Activated T-cell treated with anti-CD3 and anti-CD28 coated beads, Interleukin-2, amount 50 U/mL, for 4 hours (primary cell): ENCODE measurements around the gene TRIP10. TPM values are rescaled to one million over a fixed set of nuclear protein-coding genes. Genes with fewer than 3 reads are reported as not detected.
A peak's percentile ranks its signal among the peaks of the same experiment; 100 is the strongest.

ENCODE experiments used
- ATAC-seq, 2 donors: fragments of 200-7000 bp; cut with Tn5 transposase; one replicate each; pipeline ENCODE4 v1.10.0; 2021
- DNase-seq: peaks from one replicate; pipeline ENCODE4 v3.0.0-alpha.2; 2020
- H3K27me3 Mint-ChIP-seq: one replicate; pipeline ENCODE4 v1.8.0; 2021; ENCODE audit warnings: low read depth, mixed read lengths
- H3K36me3 Mint-ChIP-seq: one replicate; pipeline ENCODE4 v1.8.0; 2022; ENCODE audit warnings: mixed read lengths; ENCODE audit not compliant: insufficient read depth
- H3K4me1 Mint-ChIP-seq: one replicate; pipeline ENCODE4 v1.8.0; 2021; ENCODE audit warnings: low read depth, mixed read lengths
- H3K4me3 Mint-ChIP-seq: one replicate; pipeline ENCODE4 v1.8.0; 2021; ENCODE audit warnings: mild to moderate bottlenecking, moderate library complexity, mixed read lengths
- H3K9me3 Mint-ChIP-seq: one replicate; pipeline ENCODE4 v1.8.0; 2021; ENCODE audit warnings: mixed read lengths
- total RNA-seq, 3 donors: library from RNA; stranded (reverse); gene quantifications; one replicate each; pipeline ENCODE4 v1.2.1, GENCODE V29; 2021

The TRIP10 gene, protein sequence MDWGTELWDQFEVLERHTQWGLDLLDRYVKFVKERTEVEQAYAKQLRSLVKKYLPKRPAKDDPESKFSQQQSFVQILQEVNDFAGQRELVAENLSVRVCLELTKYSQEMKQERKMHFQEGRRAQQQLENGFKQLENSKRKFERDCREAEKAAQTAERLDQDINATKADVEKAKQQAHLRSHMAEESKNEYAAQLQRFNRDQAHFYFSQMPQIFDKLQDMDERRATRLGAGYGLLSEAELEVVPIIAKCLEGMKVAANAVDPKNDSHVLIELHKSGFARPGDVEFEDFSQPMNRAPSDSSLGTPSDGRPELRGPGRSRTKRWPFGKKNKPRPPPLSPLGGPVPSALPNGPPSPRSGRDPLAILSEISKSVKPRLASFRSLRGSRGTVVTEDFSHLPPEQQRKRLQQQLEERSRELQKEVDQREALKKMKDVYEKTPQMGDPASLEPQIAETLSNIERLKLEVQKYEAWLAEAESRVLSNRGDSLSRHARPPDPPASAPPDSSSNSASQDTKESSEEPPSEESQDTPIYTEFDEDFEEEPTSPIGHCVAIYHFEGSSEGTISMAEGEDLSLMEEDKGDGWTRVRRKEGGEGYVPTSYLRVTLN
- 10 to 100 TPM; 31.8 to 40.2 (median 37.4) TPM for total RNA-seq

DNA sequence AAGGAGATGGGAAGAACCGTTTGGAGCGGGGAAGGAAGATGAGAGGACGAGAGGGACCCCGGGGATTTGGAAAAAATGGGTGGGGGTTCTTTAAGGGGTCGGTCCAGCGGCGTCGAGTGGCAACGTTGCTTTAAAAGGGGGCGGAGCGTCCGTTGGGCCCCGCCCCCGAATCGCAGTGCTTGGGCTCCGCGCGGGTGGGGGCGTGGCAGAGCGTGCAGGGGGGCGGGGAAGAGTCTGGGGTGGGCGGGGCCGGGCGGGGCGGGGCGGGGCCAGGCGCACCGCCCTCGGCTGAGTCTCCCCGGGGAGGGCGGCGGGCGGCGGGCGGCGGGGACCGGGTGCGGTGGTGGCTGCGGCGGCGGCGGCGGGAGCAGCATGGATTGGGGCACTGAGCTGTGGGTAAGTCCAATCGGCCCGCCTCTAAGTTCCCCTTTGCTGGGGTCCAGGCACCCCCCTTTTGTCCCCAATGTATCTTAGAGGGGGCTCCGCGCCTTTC, at the start of gene TRIP10:
Gene TRIP10 (plus strand): TSS at position 291 of the 493 bp plus-strand sequence. CDS start 82 bp downstream, at position 373.
- Mint-ChIP-seq H3K9me3 (no peaks in the 10 kb centered on the region), H3K36me3 (peaks cover 8% of the 10 kb centered on the region), H3K27me3 (no peaks in the 10 kb centered on the region), H3K4me1 (peaks cover 35% of the 10 kb centered on the region), H3K4me3 (peak within 1 kb of the TSS; percentile 97)
- DNase-seq, result peak; percentile 79
- peak; percentile 2 to 5 for ATAC-seq

DNA sequence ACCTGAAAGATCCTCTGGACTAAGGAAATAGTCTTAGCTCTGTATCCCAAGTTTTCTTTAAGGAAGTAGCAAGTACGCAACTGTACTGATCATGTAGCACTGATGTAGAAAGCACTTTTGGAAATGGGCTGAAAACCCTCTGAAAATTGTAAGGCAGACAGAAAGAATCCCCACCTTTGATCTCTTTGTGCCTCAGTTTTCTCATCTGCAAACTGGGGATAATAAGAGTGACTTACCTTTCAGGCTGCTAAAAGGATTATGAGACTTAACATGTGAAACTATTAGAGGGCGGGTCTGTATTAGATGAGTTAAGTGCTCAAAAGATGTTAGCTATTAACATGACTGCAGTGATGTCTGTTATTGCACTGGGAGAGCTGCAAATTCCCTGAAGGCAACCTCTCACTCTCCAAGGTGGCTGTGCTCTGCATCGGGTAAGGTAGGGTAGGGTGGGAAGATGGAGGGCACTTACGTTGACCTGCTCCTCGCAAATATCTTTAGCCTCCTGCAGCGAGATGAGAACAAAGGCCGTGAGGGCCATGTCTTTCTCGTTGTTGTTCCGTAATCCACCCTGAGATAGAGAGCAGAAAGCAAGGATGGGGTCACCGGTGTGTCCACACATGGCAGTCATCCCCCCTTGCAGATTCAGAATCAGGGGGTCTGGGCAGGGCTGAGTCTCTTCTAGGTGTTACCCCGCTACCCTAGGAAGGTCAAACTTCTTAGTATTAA, 49.2 kb upstream of the TRIP10 start:
- Mint-ChIP-seq H3K9me3 (no peaks in the 10 kb centered on the region), H3K4me1 (peaks cover 7% of the 10 kb centered on the region)
- ATAC-seq, result no peak

DNA sequence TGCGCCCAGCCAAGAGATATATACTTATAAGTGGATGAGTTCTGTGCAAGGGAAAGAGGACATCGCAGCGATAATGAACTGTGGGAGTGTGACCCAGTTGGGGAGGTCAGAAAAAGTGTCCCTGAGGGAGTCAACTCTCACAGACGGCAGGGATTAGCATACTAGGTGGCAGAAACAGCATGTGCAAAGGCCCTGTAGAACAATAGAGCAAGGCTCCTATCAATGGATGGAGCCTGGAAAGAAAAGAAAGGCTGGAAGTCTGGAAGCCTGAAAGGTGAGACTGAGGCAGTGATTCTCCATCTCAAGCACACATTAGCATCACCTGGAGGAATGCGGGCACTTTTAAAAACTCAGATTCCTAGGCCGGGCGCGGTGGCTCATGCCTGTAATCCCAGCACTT, 48.1 kb upstream of the TRIP10 start:
- DNase-seq, result no peak
- Mint-ChIP-seq H3K9me3 (no peaks in the 10 kb centered on the region), H3K27me3 (no peaks in the 10 kb centered on the region), H3K36me3 (no peaks in the 10 kb centered on the region), H3K4me3 (no peak overlapping the region), H3K4me1 (peaks cover 7% of the 10 kb centered on the region)
- ATAC-seq, result no peak

More for the DNA sequence above, 49.2 kb upstream of the TRIP10 start:
- DNase-seq, result no peak
- Mint-ChIP-seq H3K36me3 (no peaks in the 10 kb centered on the region), H3K27me3 (no peaks in the 10 kb centered on the region), H3K4me3 (no peak overlapping the region)

DNA sequence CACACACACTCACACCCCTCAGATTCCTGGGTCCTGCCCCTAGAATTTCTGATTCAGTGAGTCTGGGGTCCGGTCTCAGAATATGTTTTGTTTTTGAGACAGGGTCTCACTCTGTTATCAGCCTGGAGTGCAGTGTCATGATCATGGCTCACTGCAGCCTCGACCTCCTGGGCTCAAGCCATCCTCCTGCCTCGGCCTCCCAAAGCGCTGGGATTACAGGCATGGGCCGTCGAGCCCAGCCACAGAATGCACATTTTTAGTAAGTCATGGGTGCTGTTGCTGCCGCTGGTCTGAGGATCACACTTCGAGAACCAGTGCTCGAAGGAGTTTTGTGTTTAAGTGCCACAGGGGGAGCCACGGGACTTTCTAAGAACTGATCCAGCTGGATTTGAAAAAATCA, 47.5 kb upstream of the TRIP10 start:
- Mint-ChIP-seq H3K9me3 (no peaks in the 10 kb centered on the region), H3K36me3 (no peaks in the 10 kb centered on the region), H3K4me3 (no peak overlapping the region), H3K4me1 (peaks cover 5% of the 10 kb centered on the region), H3K27me3 (no peaks in the 10 kb centered on the region)
- ATAC-seq, result no peak
- no peak for DNase-seq

DNA sequence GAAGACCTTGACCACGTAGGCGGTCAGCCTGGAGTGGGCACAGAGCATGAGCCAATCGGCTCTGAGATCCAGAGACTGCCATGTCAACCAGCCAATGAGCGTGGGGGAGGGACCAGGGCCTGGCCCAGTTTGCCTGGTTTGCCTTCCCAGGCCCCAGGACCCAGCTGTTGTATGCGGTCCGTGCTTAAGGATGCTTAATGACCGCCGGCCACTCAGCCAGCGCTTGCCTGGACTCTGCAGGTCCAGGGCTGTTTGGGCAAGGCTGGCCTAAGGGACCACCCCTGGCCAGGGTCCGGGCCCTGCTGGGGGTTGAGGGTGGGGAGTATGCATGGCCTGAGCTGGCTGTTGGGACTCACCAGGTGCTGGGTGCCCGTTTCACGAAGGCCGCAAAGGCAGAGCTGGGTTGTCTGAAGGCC, 46.4 kb upstream of the TRIP10 start:
- Mint-ChIP-seq H3K27me3 (no peaks in the 10 kb centered on the region), H3K36me3 (no peaks in the 10 kb centered on the region), H3K9me3 (no peaks in the 10 kb centered on the region), H3K4me1 (peaks cover 4% of the 10 kb centered on the region), H3K4me3 (no peak overlapping the region)
- DNase-seq (no peak), ATAC-seq (no peak)

DNA sequence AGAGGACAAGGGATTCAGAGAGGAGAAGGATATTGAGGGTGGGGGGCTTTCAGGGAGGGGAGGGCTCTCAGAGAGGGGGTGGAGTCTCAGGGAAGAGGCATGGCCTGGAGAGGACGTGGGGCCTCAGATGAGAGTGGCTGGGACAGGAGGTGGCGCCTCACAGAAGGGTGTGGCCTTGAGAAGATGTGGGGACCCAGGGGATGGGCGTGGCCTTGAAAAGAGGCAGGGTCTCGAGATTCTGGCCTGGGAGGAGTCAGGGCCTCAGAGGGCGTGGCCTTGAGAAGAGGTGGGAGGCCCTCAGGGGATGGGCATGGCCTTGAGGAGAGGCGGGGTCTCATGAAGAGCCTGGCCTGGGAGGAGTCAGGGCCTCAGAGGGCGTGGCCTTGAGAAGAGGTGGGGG, 45.8 kb upstream of the TRIP10 start:
- Mint-ChIP-seq H3K36me3 (no peaks in the 10 kb centered on the region), H3K4me1 (peaks cover 4% of the 10 kb centered on the region), H3K4me3 (no peak overlapping the region), H3K9me3 (no peaks in the 10 kb centered on the region), H3K27me3 (no peaks in the 10 kb centered on the region)
- ATAC-seq (peak; percentile 18 to 47), DNase-seq (no peak)

DNA sequence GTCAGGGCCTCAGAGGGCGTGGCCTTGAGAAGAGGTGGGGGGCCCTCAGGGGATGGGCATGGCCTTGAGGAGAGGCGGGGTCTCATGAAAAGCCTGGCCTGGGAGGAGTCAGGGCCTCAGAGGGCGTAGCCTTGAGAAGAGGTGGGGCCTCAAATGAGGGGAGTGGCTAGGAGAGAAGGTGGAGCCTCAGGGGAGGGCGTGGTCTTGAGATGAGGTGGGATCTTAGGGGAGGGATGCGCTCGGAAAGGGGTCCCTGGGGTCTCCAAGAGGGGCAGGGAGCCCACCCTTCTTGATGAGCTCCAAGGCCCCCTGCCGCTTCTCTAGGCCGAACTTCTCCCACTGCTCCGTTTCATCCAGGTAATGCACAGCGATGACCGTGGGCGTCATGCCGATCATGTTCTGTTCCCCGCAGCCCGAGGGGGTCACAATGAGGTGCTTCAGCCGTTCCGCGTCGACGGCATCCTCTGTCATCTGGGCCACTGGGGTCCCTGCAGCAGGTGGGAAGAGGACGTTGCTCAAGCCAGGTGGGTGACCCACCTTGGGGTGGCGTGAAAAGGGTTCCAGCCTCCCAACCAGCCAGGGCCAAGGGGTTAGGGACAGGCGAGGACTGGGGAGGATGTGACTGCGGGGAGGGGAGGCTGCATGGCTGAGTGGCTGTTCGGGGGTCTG, 45.2 kb upstream of the TRIP10 start:
- peak; percentile 60 to 66 for ATAC-seq
- Mint-ChIP-seq H3K9me3 (no peaks in the 10 kb centered on the region), H3K4me1 (peaks cover 4% of the 10 kb centered on the region), H3K27me3 (no peaks in the 10 kb centered on the region), H3K36me3 (no peaks in the 10 kb centered on the region), H3K4me3 (no peak overlapping the region)
- DNase-seq, result no peak

DNA sequence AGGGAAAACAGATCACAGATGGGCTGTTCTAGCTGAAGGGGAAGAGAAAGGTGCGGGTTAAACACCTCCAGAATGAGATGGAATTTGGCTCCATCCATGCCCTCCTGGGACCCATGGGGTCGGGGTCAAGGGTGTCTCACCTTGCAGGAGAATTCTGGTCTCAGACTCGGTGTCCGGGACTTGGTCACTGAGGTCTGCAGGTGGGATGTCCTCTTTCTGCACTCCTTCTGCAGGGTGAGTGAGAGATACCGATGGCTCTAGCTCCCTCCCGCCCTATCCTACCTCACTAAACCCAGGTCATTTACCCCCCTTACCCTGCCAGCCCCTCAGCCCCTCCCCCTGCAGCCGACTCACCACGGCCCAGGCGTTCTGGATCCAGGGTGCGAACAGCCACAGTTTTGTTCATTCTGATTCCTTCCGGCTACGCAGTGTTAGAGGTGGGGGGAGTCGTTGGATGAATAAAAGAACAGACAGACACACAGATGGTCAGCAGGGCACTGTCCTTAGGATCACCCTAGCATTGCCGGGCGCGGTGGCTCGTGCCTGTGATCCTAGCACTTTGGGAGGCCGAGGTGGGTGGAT, 43.1 kb upstream of the TRIP10 start:
- H3K9me3 Mint-ChIP-seq, result no peaks in the 10 kb centered on the region
- ATAC-seq, result no peak
- H3K4me3 Mint-ChIP-seq, result no peak overlapping the region
- no peaks in the 10 kb centered on the region for H3K36me3 Mint-ChIP-seq
- H3K27me3 Mint-ChIP-seq, result no peaks in the 10 kb centered on the region
- no peak for DNase-seq
- H3K4me1 Mint-ChIP-seq, result peaks cover 4% of the 10 kb centered on the region

DNA sequence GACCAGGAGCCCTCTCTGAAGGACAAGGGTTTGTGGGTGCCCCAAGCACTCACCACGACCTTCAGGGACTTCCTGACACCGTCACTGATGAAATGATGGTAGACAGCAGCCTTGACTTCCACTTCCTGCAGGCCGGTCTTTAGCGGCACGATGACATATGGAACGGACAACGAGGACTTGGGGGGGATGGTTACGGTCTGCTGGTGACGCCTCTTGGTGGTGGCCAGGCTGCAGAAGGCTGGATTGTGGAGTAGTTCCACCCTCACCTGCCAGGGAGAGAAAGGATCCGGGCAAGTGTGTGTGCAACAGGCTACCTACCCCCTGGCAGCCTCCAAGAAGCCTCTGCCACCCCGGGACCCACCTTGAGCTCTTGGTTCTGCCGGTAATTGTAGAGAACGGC, 42.2 kb upstream of the TRIP10 start:
- peak in 1 of 2 donors; percentile 28 for ATAC-seq
- no peak for DNase-seq
- H3K4me1 Mint-ChIP-seq, result peaks cover 4% of the 10 kb centered on the region
- H3K27me3 Mint-ChIP-seq, result no peaks in the 10 kb centered on the region
- H3K4me3 Mint-ChIP-seq, result no peak overlapping the region
- H3K36me3 Mint-ChIP-seq, result no peaks in the 10 kb centered on the region
- H3K9me3 Mint-ChIP-seq, result no peaks in the 10 kb centered on the region

DNA sequence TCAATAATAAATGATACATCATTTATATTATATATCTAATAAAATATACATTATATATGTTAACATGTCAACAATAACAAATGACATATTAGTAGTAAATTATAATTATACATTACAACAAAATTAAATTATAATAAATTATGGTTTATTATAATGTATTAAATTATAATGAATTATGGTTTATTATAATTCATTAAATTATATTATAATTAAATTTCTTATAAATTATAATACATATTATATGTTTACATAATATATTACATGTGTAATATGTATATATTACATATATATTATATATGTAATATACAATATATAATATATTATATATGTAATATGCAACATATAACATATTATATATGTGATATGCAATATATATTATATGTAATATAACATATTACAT, 39.5 kb upstream of the TRIP10 start:
- H3K4me1 Mint-ChIP-seq, result peaks cover 4% of the 10 kb centered on the region
- H3K36me3 Mint-ChIP-seq, result no peaks in the 10 kb centered on the region
- H3K4me3 Mint-ChIP-seq, result no peak overlapping the region
- no peaks in the 10 kb centered on the region for H3K27me3 Mint-ChIP-seq
- no peaks in the 10 kb centered on the region for H3K9me3 Mint-ChIP-seq
- DNase-seq, result no peak
- ATAC-seq, result no peak

DNA sequence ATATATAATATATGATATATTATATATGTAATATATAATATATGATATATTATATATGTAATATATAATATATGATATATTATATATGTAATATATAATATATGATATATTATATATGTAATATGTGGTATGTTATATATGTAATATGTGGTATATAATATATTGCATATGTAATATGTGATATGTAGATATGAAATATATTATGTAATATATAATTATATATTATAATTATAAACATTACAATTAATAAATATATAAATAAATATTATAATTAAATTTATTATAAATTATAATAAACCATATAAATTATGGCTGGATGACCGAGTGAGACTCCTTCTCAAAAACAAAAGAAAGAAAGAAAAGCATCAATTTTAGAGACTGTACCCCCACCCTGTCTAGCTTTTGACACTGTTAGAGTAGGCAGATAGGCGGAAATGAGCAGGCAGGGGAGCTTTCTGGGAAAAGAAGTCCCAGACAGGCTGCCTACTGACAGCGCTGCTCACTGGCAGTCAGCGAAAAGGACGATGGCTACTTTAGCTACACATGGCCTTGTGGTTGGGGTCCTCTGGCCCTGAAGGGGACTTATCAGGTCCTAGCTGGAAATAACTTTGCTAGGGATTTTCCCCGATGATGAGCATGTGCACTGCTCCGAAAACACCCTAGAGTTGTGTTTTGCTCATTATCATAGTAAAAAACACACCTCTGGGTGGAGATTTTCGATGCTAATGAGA, 38.7 kb upstream of the TRIP10 start:
- H3K4me1 Mint-ChIP-seq, result peaks cover 4% of the 10 kb centered on the region
- H3K36me3 Mint-ChIP-seq, result no peaks in the 10 kb centered on the region
- ATAC-seq (no peak), DNase-seq (no peak)
- no peaks in the 10 kb centered on the region for H3K27me3 Mint-ChIP-seq
- H3K4me3 Mint-ChIP-seq, result no peak overlapping the region
- H3K9me3 Mint-ChIP-seq, result no peaks in the 10 kb centered on the region

DNA sequence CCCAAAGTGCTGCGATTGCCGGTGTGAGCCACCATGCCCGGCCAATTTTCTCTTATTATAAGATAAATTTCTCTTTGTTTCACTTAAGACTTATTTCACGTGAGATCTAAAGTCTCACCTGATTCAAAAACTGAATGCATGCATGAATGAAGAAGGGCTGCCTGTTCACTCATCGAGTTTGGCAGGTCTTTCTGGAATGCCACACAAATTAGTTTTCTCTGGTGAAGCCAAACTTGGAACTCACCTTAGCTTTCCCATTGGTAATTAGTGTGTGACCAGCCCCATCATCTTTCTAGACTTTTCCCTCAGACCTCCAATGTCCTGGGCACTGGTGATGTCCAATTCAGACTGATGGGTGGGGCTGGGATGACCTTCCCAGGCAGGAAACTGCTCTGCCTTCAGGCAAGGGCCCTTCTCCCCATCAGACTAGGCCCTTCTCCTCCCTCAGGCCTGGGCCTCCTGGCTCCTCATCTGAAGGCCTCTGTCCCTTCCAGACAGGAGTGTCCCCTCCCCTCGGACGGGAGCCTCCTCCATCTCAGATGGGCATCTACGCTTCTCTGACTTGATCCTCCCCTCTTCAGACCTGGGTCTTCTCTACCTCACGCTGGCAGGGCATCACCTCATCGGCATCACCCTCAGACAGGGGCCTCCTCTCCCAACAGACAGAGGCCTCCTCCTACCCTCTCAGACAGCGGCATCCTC, 33.4 kb upstream of the TRIP10 start:
- H3K4me3 Mint-ChIP-seq, result no peak overlapping the region
- peaks cover 10% of the 10 kb centered on the region for H3K4me1 Mint-ChIP-seq
- H3K27me3 Mint-ChIP-seq, result peaks cover 31% of the 10 kb centered on the region
- H3K36me3 Mint-ChIP-seq, result no peaks in the 10 kb centered on the region
- ATAC-seq (no peak), DNase-seq (no peak)
- H3K9me3 Mint-ChIP-seq, result no peaks in the 10 kb centered on the region

DNA sequence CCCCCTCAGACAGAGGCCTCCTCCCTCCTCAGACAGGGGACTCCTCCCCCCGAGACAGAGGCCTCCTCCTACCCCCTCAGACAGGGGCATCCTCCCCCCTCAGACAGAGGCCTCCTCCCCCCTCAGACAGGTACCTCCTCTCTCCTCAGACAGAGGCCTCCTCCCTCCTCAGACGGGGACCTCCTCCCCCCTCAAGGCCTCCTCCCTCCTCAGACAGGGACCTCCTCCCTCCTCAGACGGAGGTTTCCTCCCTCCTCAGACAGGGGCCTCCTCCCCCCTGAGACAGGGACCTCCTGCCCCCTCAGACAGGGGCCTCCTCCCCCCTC, 32.9 kb upstream of the TRIP10 start:
- H3K27me3 Mint-ChIP-seq, result peaks cover 36% of the 10 kb centered on the region
- peaks cover 10% of the 10 kb centered on the region for H3K4me1 Mint-ChIP-seq
- DNase-seq (no peak), ATAC-seq (no peak)
- H3K9me3 Mint-ChIP-seq, result no peaks in the 10 kb centered on the region
- H3K4me3 Mint-ChIP-seq, result no peak overlapping the region
- no peaks in the 10 kb centered on the region for H3K36me3 Mint-ChIP-seq
